Measurements from ENCODE around the gene LRRC32.

The LRRC32 gene

GRCh38 chr11:76635991-76636738 lies 34.4 kb downstream of the LRRC32 start:
- no peak overlapping the region for H3K4me3 ChIP-seq (ENCODE audit: low read depth, low read length)
- no peak overlapping the region for H3K27ac ChIP-seq (ENCODE audit: low read depth, low read length)
- H3K9ac ChIP-seq (ENCODE audit: low read depth, low read length): no peak overlapping the region
- H3K9me3 ChIP-seq (ENCODE audit: control insufficient read depth, insufficient read depth, low read length): no peaks in the 10 kb centered on the region
- H3K36me3 ChIP-seq (ENCODE audit: control insufficient read depth, insufficient read depth, low read length): no peaks in the 10 kb centered on the region
- no peaks in the 10 kb centered on the region for H3K4me1 ChIP-seq (ENCODE audit: control insufficient read depth, insufficient read depth, low read length)
- no peaks in the 10 kb centered on the region for H3K27me3 ChIP-seq (ENCODE audit: control insufficient read depth, insufficient read depth, low read length)

DNA sequence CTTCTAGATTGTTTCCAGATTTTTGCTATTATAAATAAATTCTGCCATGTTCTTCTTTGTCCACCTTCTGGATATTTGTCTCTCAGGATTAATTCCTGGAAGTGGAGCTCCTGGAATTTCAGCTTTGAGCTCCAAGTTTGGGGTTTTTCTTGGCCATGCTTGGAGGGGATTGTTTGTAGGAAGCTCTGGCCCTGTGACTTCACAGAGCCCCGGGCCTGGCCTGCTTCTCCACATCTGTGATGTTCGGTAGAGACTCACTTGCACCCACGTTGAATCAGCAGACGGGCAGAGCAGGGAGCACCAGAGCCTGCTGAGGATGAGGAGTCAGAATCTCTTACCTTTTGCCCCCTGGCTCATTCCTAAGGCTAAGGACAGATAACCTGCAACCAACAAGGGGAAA lies 35.7 kb downstream of the LRRC32 start:
- Histone ChIP-seq H3K4me1 (ENCODE audit: control insufficient read depth, insufficient read depth, low read length) (no peaks in the 10 kb centered on the region), H3K27ac (ENCODE audit: low read depth, low read length) (no peak overlapping the region), H3K36me3 (ENCODE audit: control insufficient read depth, insufficient read depth, low read length) (no peaks in the 10 kb centered on the region), H3K27me3 (ENCODE audit: control insufficient read depth, insufficient read depth, low read length) (no peaks in the 10 kb centered on the region), H3K9me3 (ENCODE audit: control insufficient read depth, insufficient read depth, low read length) (no peaks in the 10 kb centered on the region), H3K4me3 (ENCODE audit: low read depth, low read length) (no peak overlapping the region), H3K9ac (ENCODE audit: low read depth, low read length) (no peak overlapping the region)

DNA sequence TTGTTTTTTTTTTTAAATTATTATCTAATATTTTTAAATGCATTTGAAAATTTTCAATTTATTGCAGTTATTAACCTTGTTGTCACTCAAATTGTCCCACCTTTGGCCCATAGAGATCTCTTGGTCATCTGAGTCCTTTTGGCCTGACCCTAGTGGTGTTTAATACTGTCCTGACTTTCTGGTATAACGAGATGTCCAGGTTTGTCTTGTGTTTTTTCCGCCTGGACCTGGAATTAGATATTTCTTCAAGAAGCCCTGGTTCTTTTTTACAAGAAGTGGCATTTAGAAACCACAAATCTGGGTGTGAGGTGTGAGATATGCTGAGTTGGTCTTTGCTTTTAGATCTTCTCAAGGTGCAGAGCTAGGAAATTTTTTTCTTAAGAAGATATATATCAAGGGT lies 38.1 kb downstream of the LRRC32 start:
- Histone ChIP-seq H3K36me3 (ENCODE audit: control insufficient read depth, insufficient read depth, low read length) (no peaks in the 10 kb centered on the region), H3K4me3 (ENCODE audit: low read depth, low read length) (no peak overlapping the region), H3K4me1 (ENCODE audit: control insufficient read depth, insufficient read depth, low read length) (no peaks in the 10 kb centered on the region), H3K9me3 (ENCODE audit: control insufficient read depth, insufficient read depth, low read length) (no peaks in the 10 kb centered on the region), H3K27me3 (ENCODE audit: control insufficient read depth, insufficient read depth, low read length) (no peaks in the 10 kb centered on the region), H3K9ac (ENCODE audit: low read depth, low read length) (no peak overlapping the region), H3K27ac (ENCODE audit: low read depth, low read length) (no peak overlapping the region)

- Histone ChIP-seq H3K27me3 (ENCODE audit: control insufficient read depth, insufficient read depth, low read length) (no peaks in the 10 kb centered on the region), H3K36me3 (ENCODE audit: control insufficient read depth, insufficient read depth, low read length) (no peaks in the 10 kb centered on the region), H3K9ac (ENCODE audit: low read depth, low read length) (no peak overlapping the region), H3K27ac (ENCODE audit: low read depth, low read length) (no peak overlapping the region), H3K9me3 (ENCODE audit: control insufficient read depth, insufficient read depth, low read length) (no peaks in the 10 kb centered on the region), H3K4me3 (ENCODE audit: low read depth, low read length) (no peak overlapping the region), H3K4me1 (ENCODE audit: control insufficient read depth, insufficient read depth, low read length) (no peaks in the 10 kb centered on the region)
Measured at GRCh38 chr11:76631566-76632308, 38.8 kb downstream of the LRRC32 start.

DNA sequence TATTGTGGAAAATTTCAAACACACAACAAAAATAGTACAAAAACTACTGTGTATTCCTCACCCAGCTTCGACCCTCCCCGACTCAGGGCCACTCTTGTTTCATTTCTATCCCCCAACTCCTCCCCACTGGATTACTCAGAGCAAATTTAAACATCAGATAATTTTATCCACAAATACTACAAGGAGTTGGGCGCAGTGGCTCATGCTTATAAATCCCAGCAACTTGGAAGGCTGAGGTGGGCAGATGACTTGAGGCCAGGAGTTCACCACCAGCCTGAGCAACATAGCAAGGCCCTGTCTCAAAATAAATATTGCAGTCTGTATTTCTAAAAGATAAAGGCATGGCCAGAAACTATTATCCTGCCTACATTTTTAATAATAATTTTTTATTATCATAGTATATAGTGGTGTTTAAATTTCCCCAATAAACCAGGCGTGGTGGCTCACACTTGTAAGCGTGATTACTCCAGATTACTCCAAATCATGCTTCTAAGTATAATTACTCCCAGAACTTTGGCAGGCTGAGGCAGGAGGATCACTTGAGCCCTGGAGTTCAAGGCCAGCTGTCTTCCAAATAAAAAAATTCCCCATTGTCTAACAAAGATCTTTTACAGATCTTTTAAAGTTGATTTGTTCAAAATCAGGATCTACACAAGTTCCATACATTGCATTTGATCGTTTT lies 39.8 kb downstream of the LRRC32 start:
- no peak overlapping the region for H3K27ac ChIP-seq (ENCODE audit: low read depth, low read length)
- H3K27me3 ChIP-seq (ENCODE audit: control insufficient read depth, insufficient read depth, low read length): no peaks in the 10 kb centered on the region
- no peak overlapping the region for H3K9ac ChIP-seq (ENCODE audit: low read depth, low read length)
- no peaks in the 10 kb centered on the region for H3K9me3 ChIP-seq (ENCODE audit: control insufficient read depth, insufficient read depth, low read length)
- no peaks in the 10 kb centered on the region for H3K36me3 ChIP-seq (ENCODE audit: control insufficient read depth, insufficient read depth, low read length)
- no peak overlapping the region for H3K4me3 ChIP-seq (ENCODE audit: low read depth, low read length)
- H3K4me1 ChIP-seq (ENCODE audit: control insufficient read depth, insufficient read depth, low read length): no peaks in the 10 kb centered on the region

DNA sequence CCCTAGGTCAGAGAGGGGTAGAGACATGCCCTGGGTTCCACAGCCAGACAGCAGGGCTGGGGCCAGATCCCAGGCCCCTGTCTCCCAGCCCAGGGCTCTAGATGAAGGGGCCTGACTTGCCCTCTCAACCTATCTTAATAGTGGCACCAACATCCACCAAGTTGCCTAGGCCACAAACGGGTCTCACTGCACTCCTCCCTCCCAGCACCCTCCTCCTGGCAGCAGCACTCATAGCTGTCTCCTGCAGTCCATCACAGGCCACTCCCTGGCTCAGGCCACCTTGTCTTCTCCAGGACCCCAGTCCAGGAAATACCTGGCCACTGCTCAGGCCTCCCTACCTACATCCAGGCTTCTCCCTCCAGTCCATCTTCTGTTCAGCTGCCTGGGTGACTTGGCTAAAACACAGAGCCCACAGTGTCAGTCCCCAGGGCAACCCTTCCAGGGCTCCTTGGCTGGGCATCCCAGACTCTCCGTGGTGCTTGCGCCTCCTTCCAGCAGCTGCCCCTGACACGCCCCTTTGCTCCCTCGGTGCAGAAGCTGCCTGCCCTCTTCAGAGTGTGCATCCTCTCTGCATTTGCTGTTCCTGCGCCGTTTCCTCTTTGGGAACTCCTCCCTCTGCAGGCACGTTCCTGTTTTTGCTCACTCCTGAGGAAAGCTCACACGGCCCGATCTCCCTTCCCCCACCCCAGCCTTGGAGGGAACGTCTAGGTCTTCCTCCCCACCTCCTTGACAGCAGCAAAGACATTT lies 40.5 kb downstream of the LRRC32 start:
- Histone ChIP-seq H3K27ac (ENCODE audit: low read depth, low read length) (no peak overlapping the region), H3K4me1 (ENCODE audit: control insufficient read depth, insufficient read depth, low read length) (no peaks in the 10 kb centered on the region), H3K4me3 (ENCODE audit: low read depth, low read length) (no peak overlapping the region)

DNA sequence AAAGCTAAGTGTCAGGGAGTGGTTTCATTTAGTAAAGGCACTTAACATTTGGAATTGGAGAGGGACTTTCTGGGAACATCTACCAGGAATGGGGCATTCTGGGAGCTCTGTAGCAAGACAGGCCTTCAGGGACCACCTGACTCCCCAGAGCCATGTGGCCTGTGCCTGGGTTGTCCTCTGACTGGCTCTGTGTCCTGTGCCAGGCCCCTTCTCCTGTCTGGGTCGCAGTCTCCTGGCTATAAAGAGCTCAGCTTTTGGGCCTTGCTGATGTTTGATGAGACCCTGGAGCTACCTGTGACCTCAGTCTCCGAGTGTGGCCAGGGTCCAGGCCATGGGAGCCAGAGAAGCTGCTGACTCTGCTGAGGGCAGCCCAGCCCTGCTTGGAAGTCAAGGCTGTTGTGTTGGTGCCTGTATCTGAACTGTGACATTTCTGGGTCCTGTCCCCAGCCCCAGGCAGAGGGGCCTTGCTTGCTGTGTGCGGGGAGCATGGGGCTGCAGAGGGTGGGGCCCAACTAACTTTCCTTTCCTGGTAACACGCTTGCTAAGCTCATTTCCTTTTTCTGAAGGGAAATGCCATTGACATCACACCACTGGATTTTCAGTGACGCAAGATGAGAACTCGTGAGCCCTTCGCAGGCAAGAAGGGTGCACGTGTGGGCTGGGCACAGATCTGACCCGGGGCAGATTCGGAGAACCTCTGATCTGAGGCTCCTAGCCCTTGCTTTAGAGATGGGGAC lies 41.3 kb downstream of the LRRC32 start:
- Histone ChIP-seq H3K4me3 (ENCODE audit: low read depth, low read length) (no peak overlapping the region), H3K27me3 (ENCODE audit: control insufficient read depth, insufficient read depth, low read length) (no peaks in the 10 kb centered on the region), H3K36me3 (ENCODE audit: control insufficient read depth, insufficient read depth, low read length) (no peaks in the 10 kb centered on the region), H3K9ac (ENCODE audit: low read depth, low read length) (no peak overlapping the region), H3K4me1 (ENCODE audit: control insufficient read depth, insufficient read depth, low read length) (no peaks in the 10 kb centered on the region), H3K9me3 (ENCODE audit: control insufficient read depth, insufficient read depth, low read length) (no peaks in the 10 kb centered on the region), H3K27ac (ENCODE audit: low read depth, low read length) (no peak overlapping the region)

More for the DNA sequence above, 40.5 kb downstream of the LRRC32 start:
- Histone ChIP-seq H3K27me3 (ENCODE audit: control insufficient read depth, insufficient read depth, low read length) (no peaks in the 10 kb centered on the region), H3K9ac (ENCODE audit: low read depth, low read length) (no peak overlapping the region), H3K9me3 (ENCODE audit: control insufficient read depth, insufficient read depth, low read length) (no peaks in the 10 kb centered on the region), H3K36me3 (ENCODE audit: control insufficient read depth, insufficient read depth, low read length) (no peaks in the 10 kb centered on the region)

DNA sequence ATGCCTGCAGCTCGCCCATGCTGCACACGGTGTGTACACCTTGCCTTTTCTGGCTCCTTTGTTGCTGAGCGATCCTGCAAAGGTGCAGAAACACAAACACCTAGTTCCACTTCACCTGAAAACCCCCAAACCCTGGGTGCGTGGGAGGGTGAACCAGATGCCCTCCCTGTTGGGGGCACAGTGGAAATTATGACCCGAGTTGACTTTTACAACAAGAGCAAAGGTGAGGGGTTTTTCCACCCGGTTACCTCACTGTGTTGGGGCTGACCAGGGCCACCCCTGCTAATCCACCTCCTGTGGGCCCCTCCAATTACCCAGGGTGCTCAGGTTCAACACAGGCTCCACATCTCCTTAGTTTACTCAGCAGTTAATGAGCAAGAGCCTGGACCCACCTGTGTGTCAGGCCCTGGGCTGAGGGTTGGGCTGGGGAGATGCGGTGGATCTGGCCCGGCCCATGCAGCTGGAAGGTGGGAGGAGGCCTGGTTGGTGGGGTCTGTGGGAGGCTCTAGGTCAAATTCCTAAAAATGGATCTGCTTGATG lies 42.1 kb downstream of the LRRC32 start:
- Histone ChIP-seq H3K4me1 (ENCODE audit: control insufficient read depth, insufficient read depth, low read length) (0 out of 2 replicates have a peak, but pooled peaks cover 4% of the 10 kb centered on the region), H3K36me3 (ENCODE audit: control insufficient read depth, insufficient read depth, low read length) (no peaks in the 10 kb centered on the region), H3K9ac (ENCODE audit: low read depth, low read length) (no peak overlapping the region), H3K9me3 (ENCODE audit: control insufficient read depth, insufficient read depth, low read length) (no peaks in the 10 kb centered on the region), H3K4me3 (ENCODE audit: low read depth, low read length) (no peak overlapping the region), H3K27me3 (ENCODE audit: control insufficient read depth, insufficient read depth, low read length) (no peaks in the 10 kb centered on the region), H3K27ac (ENCODE audit: low read depth, low read length) (no peak overlapping the region)

DNA sequence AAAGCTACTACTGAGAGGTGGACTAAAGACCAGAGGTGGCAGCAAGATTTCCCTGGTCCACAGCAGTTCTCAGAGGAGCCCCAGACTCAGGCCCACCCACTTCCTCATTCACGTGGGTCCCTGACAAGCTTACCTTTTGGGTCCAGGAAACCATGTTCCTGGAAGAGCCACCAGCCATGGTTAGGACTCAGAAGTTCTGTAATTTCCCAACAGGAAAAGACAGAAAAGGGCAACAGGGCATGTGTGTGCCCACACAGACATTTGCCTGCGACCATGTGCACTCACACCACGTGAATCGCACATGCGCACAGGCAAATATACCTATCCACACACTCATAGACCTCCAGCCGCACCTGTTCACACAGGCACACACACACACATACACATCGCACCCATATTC lies 42.9 kb downstream of the LRRC32 start:
- H3K27ac ChIP-seq (ENCODE audit: low read depth, low read length): no peak overlapping the region
- H3K36me3 ChIP-seq (ENCODE audit: control insufficient read depth, insufficient read depth, low read length): no peaks in the 10 kb centered on the region
- H3K4me1 ChIP-seq (ENCODE audit: control insufficient read depth, insufficient read depth, low read length): 0 out of 2 replicates have a peak, but pooled peaks cover 4% of the 10 kb centered on the region
- H3K4me3 ChIP-seq (ENCODE audit: low read depth, low read length): no peak overlapping the region
- H3K27me3 ChIP-seq (ENCODE audit: control insufficient read depth, insufficient read depth, low read length): no peaks in the 10 kb centered on the region
- no peak overlapping the region for H3K9ac ChIP-seq (ENCODE audit: low read depth, low read length)
- H3K9me3 ChIP-seq (ENCODE audit: control insufficient read depth, insufficient read depth, low read length): no peaks in the 10 kb centered on the region

- H3K9me3 ChIP-seq (ENCODE audit: control insufficient read depth, insufficient read depth, low read length): no peaks in the 10 kb centered on the region
- no peak overlapping the region for H3K4me3 ChIP-seq (ENCODE audit: low read depth, low read length)
- no peaks in the 10 kb centered on the region for H3K27me3 ChIP-seq (ENCODE audit: control insufficient read depth, insufficient read depth, low read length)
- no peak overlapping the region for H3K9ac ChIP-seq (ENCODE audit: low read depth, low read length)
- no peaks in the 10 kb centered on the region for H3K36me3 ChIP-seq (ENCODE audit: control insufficient read depth, insufficient read depth, low read length)
- H3K27ac ChIP-seq (ENCODE audit: low read depth, low read length): no peak overlapping the region
- H3K4me1 ChIP-seq (ENCODE audit: control insufficient read depth, insufficient read depth, low read length): 0 out of 2 replicates have a peak, but pooled peaks cover 4% of the 10 kb centered on the region
Measured at GRCh38 chr11:76626921-76627401, 43.6 kb downstream of the LRRC32 start.

All from HUES48 (cell line).